Epidermal melanocyte (primary cell): ENCODE measurements around the gene SPON1.

Experiments used
- DNase-seq: peaks from one replicate; pipeline ENCODE4 v3.0.0; 2011; ENCODE audit warnings: low spot score; ENCODE audit not compliant: insufficient read length

SPON1 gene

DNA sequence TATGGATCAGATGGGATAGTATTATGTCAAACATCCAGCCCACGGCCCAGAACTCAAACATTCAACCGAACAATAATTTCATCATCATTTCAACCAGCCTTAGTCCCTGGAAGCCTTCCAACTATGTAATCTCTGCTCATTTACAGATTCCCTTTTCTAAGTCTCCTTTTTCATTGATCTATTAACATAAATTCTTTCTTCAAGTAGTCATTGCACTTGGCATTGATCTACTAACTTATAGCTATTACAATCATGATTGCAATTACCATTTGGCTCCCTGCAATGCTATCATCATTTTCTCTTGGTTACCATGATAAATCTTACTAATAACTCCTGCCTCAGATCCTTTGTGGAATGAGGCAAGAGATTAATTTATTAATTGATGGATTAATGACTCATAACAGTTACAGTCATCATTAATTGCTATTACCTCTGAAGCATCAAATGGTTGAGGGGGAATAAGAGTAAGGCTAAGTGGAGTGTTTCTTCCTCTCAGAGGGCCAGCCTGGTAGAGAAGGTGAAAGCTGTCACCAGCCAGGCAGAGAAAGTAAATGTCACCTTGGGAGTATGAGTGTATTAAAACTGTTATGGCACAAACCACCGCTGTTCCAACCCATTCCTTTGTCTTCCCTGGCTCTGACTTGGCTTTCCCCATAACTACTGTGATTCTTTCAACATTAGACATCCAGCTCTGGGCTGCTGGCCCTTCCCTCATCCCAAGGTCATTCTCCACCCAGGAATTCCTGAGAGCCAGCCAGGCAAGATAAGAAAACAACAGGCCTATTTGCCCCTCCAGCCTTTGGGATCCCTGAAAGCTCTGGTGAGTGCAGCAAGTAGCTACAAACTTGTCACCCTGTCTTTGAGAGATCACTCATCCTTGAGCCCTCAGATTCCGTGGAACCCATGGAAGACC lies 221.8 kb downstream of the SPON1 start:
- DNase-seq: no peak

DNA sequence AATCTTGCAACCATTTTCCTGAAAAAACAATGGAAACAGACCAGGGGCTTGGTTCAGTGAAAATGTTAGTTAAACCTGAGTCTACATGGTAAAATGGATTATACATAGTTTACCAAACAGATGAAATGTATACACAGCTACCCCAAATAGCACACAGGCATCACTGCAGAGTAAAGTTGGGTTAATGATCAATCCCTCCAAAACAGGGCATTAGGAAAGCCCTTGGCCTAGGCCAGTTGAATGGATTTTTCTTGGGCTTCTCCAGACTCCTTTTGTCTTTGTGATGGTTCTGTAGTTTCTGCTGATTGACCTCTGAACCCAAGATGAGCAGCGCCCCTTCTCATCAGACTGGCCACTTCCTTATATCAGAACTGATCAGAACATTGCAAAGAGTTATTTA lies 222.9 kb downstream of the SPON1 start:
- DNase-seq: no peak

DNA sequence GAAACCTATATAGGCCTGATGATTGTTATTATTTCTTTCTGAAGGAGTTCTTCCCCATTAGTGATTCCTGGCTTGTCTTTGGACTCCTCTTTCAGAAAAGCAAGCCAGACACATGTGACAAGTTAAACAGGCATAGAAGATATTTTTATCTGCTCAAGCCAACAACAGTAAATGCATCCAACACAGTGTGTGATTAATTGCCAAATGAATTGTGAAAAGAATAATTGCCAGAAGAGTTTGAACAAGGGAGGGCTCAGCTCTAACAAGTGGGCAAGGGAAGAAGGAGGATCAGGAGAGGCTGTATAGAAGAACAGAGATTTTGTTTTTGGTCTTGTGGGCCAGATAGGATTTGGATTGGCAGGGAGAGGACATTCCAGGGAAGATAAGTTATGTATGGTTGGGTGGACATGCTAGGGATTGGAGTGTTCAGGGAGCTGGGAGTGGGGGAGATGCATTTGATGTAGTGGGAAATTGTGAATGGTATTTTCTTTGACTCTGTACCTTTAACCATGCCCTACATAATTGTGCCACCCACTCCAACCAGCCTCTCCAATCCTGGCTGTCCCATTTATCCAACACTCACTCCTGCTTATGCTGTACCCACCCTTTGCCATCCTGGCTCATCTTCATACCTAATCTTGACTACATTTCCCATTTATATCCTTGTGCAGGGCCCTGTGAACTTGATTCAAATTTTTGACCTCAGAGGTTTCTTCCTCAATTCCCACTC lies 223.7 kb downstream of the SPON1 start:
- DNase-seq: no peak

DNA sequence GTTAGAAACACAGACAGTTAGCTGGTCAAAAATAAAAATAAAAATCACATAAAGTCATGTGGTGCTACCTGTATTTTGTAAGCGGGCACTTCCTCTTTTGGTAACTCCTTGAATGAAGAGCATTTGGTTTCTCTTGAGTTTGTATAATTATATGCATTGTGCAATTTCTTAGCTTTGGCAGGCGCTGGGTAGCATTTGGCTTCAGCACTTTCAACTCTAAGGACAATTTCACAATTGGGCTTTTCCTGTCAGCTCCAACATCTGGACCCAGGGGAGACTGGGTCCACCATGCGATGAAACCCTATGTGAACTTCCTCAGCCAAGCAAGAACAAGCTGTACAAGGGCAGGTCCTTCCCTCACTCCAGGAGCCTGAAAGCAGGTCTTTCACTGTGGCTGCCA lies 227.4 kb downstream of the SPON1 start:
- DNase-seq: no peak

DNA sequence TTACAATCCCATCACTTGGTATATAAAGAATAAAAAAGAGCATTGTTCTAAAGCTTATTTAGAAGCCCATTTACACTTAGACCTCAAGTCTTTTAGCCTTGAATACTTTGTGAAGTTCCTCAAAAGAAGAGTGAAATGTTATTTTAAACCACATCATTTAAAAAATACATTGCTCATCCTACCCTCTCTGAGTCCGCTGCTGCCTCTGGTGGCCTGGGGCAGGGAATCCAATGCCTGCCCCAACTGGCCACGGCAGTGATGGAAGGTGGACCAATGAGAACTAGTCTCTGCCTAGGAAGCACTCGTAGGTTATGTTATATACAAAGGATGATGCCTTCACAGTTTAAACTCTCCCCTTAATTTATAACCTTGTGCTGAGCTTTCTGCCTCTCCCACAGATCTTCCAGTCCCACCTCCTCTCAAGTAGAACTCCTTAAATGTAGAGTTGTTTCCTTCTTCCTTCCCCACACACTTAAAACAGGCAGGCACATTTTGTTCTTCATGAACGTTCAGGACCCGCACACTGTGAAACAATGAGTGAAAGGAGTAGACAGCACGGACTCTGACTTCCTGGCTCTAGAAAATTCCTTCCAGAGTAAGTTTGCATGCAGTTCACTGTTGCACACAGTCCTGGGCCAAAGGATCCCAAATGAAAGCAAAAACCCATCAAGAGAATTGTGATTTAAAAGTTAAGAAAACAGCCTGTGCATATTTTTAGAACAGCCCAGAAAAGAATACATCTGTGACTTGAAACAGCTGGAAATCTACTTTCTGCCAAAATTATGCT lies 228.7 kb downstream of the SPON1 start:
- no peak for DNase-seq

DNA sequence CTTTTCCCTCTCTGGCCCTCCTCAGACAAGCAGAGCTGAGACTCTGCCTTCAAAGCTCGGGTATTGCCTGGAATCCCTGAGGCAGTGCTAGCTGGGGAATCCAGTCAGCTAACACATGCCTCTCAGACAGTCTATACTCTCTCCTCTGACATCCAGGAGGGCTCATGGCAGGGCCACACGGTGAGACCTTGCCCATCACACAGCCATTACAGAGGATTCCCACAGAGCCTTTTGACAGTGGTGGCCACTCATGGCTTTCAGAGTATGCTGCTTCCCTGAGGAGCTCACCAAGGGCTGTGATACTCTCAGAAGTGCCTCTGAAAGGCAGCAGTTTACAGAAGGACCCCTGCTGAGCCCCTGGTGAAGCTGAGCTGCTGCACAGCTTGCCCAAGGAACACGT lies 231.1 kb downstream of the SPON1 start:
- DNase-seq: no peak

DNA sequence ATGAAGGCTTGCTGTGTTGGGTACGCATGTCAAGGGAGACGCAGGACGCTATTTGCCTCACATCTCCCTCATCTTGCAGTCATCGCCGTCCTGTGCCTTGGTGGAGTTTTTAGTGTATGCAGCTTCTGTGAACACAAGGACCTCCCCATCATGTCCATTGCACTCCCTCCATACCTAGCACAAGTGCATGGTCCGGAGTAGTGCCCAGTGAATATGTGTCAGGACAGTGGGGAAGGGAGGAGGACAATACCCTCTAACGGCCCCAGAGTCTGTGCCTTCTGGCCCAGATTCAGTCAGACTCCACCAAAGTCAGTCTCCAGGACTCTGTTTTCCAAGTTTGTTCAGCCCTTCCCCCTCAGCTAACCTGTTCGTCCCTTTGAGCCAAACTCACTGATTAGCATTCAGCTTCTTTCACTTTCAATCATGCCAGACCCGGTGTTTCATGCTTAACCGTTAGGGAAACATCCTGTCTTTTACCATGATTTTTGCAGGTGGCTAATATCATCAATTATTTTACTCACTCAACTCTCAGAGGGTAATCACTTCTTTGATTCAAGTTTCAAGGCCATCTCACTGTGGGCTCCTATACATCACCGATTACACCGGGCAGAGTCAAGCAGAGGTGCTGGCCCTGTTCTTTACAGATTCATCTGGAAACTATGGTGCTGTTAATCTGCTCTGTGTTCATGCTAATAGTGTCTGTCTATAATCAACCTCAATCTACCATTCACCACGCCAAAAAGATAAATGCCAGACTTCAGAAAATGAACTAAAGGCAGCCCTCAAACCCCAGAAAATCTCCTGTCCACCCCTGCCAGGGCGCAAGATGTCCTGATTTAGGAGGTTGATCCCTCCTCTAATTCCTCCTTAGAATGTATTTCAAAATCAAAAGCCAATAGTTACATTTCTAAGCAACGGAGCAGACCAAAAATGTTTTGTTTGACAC lies 240.0 kb downstream of the SPON1 start:
- DNase-seq: no peak

DNA sequence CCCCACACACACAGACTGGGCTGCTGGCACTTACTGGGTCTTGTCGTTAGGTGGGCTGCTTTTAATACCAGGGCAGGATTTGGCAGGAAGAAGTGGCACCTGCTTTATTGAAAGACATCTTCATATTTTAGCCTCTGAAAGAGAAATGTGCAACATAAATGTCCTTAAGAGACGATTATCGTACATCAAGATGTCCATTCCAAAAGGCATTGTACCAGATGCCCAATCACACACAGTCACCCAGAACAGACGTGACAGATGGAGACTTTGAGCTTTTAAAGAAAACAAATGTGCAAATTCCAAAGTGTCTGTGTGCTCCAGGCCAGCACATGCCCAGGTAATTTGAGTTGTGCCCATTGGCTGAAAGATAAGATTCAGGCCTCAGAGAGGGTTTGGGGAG lies 240.8 kb downstream of the SPON1 start:
- no peak for DNase-seq

DNA sequence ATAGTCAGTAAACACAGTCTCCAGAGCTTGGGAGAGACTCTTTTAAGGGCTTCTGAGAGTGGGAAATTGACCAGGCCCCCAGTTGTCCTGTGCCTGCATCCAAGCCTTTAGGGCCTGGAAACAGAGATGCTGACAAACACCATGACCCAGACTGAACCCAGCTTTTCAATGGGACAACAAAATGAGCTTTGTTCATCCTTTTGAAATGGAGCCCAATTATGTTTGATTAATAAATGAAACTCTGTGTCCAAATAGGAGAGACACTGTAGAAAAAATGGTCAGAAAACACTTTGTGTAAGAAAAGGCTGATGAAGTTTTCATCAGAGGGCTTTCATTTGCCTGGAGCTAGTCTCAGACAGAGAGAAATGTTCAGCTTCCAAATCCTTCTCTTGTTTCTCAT lies 250.5 kb downstream of the SPON1 start:
- DNase-seq: peak; percentile 32

DNA sequence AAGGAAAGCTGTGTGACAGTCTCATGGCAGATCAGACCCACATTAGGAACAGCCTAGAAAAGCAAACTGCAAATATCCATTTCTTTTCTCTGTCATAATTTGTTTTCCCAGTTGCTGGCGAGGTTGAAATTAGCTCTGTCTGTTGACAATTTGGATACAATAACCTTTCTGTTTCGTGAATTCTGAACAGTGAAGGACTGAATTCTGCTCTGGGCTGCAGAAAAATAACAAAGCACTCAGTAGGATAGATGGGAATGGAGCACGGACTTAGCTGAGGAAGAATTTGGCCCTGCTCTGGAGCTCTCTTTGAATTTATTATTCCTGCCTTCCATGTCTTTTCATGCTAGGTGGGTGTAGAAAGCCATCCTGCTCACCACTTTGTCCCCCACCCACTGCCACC lies 256.2 kb downstream of the SPON1 start:
- DNase-seq: peak; percentile 24

DNA sequence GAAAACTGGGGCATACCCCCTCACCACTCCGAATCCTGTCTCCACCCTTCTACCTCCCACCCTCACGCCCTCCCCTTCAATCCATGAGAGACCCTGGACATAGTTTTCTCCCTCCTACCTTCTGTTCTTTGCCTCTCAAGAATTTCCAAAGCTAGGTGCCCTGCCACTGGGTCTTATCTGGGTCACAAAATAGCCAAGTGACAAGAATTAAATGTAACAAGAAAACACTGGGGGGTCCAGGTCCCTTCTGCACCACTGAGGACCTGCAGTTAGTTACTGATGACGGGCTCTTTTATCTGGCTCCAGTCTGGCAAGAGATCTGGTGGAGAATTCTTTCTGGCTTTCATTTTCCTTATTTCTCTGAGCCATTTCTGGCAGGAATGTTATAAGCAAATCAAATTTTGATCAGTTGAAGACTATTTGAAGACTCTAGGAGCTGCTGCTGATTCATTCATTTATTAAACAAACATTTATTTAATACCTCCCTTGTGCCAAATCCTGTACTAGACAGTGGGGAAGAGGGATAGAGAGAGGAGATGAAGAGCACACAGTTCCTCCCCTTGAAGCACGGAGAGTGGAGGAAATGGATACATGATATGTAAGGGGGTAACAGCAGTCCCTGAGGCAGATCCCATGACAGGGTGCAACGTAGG lies 261.2 kb downstream of the SPON1 start:
- DNase-seq: no peak

DNA sequence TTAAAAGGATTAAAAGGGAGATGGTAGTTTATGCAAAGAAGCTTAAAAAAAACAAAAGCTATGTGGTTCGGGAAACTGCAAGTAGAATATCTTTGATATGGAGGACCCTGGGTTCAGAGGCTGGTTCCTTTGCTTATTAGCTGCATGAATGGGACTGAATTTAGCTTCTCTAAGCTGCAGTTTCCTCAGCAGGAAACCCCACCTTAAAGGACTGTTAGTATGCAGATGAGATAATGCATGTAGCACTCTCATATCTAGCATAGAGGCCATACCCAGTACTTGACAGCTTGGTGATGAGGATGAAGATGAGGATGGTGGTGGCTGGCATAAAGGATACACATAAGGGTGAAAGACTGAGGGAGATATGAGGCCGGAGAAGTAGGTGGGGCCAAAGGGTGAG lies 261.9 kb downstream of the SPON1 start:
- DNase-seq: no peak

DNA sequence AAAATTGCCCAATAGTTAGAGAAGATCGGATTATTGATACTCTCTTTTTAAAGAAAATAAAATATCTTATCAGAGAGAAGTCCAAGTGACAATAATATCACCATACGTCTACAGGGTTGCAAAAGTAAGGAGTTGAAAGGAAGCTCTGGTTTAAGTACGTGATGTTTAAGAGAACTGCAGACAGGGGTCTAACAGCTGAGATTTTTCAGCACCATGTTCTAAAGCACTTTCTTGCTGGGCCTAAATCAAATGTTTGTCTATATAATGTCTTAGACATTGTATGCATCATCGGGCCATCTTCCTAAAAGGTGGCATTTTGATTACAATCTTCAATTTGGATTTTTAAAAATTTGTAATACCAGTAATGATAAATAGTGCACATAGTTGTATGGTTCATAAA lies 263.1 kb downstream of the SPON1 start:
- no peak for DNase-seq

DNA sequence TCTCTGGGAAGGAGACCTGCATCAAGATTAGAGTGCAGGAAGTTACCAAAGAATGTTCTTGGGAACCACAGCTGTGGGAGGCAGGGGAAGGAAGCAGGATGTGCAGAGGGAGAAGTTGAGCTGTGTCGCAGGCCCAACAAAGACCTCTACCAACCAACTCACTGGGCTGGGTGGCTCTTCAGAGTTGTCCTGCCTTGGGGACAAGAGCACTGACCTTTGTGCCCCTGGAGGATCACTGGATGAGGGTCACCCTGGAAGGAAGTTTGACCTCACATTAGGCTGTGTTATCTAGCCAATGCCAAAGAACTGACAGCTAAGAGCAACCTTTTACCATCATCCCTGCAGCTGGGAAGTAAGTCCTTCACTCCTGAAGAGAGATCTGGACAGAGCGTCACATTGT lies 265.8 kb downstream of the SPON1 start:
- DNase-seq: no peak

DNA sequence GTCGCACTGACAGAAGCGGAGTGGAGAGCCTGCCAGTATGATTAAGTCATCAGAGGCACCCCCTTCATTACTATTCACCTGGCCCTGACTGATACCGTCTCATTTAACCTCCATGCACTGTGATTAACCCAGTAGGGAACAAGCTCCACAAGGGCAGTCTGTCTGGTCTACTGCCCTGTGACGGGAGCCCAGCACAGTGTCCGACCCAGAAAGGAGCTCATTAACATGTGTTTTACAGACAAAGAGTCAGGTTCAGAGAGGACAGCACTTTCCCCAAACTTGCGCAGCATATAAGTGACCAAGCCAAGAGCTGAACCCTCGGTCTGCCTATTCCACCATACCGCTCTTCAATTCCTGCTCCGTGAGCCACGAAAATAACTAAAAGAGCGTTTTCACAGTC lies 266.9 kb downstream of the SPON1 start:
- no peak for DNase-seq

DNA sequence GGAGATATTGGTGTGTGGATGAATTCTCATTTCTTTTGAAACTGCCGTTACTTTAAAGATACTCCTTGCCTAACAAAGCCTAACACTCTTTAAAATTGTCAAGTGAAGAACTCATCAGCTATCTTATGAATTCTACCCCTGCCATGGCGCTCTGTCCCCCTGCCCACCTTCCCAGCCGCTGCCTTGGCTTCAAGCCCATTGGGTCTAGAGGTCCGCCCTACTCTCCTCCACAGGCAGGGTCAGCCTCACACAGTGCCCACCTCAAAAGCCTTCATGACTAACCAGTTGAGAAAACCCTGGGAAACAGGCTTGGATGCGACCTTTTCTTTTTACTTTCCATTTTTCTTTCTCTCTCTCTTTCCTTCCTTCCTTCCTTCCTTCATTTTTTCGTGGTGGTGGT lies 267.9 kb downstream of the SPON1 start:
- DNase-seq: no peak

DNA sequence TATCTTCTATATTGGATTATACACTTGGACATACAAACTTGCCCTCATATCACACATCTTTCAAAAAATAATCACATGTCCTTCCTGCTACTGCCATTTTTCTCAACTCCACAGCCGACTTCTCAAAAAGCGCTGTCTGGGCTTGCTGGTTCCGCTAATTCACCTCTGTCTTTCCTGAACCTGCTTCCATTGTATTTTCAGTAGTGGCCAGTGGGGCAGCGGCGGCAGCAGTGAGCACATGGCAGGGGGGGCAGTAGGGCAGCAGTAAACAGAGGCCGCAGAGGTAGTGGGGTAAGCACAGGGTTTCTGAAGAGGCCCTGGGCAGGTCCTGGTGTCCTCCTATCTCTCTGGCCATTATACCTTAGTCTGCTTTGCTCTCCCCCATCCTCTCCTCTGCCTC lies 270.1 kb downstream of the SPON1 start:
- DNase-seq: no peak

DNA sequence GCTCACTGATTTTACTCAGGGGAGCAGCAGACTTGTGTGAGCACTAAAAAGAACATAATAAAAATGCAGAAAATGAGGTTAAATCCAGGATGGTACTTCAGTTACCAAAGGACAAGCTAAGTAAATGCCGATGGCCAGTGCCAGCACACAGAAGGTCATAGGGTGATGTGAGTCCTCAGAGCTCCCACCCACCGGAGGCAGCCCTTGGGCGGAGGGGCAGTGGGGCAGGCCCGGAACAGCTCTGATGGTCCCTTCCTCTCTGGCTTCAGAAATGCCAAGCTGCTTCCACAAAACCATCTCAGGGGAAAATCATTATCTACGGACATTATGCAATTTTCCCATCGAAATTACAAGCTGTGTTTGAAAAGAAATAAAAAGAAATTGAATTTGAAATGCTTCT lies 271.9 kb downstream of the SPON1 start:
- DNase-seq: no peak

DNA sequence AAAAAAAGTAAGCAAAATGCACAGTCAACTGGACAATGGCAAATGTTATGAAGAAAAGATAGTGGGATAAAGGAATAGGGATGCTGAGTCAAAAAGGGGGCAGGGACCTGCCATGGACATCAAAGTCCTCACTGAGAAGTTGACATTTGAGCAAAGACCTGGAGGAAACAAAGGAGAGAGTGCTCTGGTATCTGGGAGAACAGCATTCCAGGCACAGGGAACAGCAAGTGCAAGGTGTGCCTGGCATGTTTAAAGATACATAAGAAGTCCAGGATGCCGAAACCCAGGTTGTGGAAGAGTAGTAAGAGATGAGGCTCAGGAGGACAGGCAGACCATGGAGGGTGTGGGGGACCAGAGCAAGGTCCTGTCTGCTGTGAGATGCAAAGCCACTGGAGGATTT lies 273.2 kb downstream of the SPON1 start:
- DNase-seq: no peak

DNA sequence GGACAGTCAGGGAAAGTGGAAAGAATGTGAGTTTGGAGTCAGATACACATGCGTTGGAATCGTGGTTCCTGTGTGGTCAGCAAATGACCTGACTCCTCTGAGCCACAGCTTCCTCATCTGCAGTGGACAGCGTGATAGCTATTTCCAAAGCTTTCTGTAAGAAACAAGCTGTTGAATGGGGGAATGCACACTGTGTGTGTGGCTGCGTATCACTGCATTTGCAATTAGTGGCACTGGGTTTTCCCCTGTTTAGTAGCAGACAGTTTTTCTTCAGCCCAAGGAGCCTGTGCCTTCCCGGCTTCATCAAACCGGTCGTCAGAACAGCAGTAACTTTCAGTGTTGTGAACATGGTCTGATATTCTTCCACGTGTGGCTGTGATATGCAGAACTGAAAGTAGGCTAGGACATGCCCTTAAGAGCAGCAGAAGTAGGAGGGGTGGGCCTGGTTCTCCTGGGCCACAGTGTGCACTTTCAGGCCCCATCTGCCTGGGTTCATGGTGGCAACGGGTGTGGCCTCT lies 275.0 kb downstream of the SPON1 start:
- DNase-seq: no peak
